ENCODE results near the gene FKBP5. TPM values are rescaled to one million over a fixed set of nuclear protein-coding genes. Genes with fewer than 3 reads are reported as not detected.
"Not testable (repeated sequence)": the region's sequence is repeated elsewhere in the genome, so short reads cannot be mapped to it uniquely, and the experiment has no call there.

Gene FKBP5
- total and polyA plus RNA-seq, 12 donors, result 20.3 to 199 (median 48.6) TPM

GRCh38 chr6:35736253-35736894 is 47.7 kb upstream of the FKBP5 start:
- Histone ChIP-seq H3K27me3 (no peaks in the 10 kb centered on the region), H3K27ac (no peak overlapping the region), H3K4me3 (no peak overlapping the region), H3K4me1 (peaks cover 6 to 50% (median 26%) of the 10 kb centered on the region in 9 donors), H3K36me3 (no peaks in the 10 kb centered on the region), H3K9me3 (no peaks in the 10 kb centered on the region)
- intact Hi-C loops (cut with DNase I), result loop anchor here in 8 of 10 donors (1.0 to 5.0 kb wide), 6 partner anchors 134 to 214 kb away; no protein-coding TSS in a partner anchor
- DNase-seq (peak; percentile 77), ATAC-seq (peak in 7 of 8 donors; percentile 22 to 61 (median 34))
- TF ChIP-seq CTCF (IDR thresholded peaks at IDR 0.05), result peak; percentile 85 to 97 (median 91)
- 66 to 67% methylated on average over 8 of the region's 8 CpGs for WGBS, 2 donors

- Histone ChIP-seq H3K4me1 (peaks cover 6 to 57% (median 34%) of the 10 kb centered on the region in 9 donors), H3K36me3 (no peaks in the 10 kb centered on the region), H3K27ac (no peak overlapping the region), H3K27me3 (no peaks in the 10 kb centered on the region), H3K9me3 (no peaks in the 10 kb centered on the region), H3K4me3 (no peak overlapping the region)
- intact Hi-C loops (cut with DNase I), result loop anchor here in 3 of 10 donors (5.0 kb wide), 1 partner anchor 213 kb away; no protein-coding TSS in a partner anchor
- no peak for TF ChIP-seq CTCF (IDR thresholded peaks at IDR 0.05)
- WGBS, 2 donors, result 85 to 93% methylated on average over 3 of the region's 3 CpGs
- no peak for ATAC-seq
- peak in 1 of 2 donors; percentile 14 for DNase-seq
These were observed 46.7 kb upstream of the FKBP5 start for GRCh38 chr6:35735452-35735851.

- not testable (repeated sequence) for ATAC-seq
- WGBS, 2 donors, result 95 to 98% methylated on average over 12 of the region's 12 CpGs
- intact Hi-C loops (cut with DNase I), result loop anchor here in 2 of 10 donors (5.0 kb wide), 2 partner anchors 47 to 132 kb away; partner anchors contain the start of gene FKBP5 (in 1 of the 2)
These were observed 45.6 kb upstream of the FKBP5 start for GRCh38 chr6:35734319-35734718.

GRCh38 chr6:35733633-35734032 is 44.9 kb upstream of the FKBP5 start:
- intact Hi-C loops (cut with DNase I), result loop anchor here in 2 of 10 donors (5.0 kb wide), 2 partner anchors 46 to 131 kb away; partner anchors contain the start of gene FKBP5 (in 1 of the 2)
- ATAC-seq (no peak), DNase-seq (no peak)
- Histone ChIP-seq H3K4me1 (peaks cover 13 to 76% (median 47%) of the 10 kb centered on the region in 9 donors), H3K27ac (peak overlapping the region in 7 of 10 donors; percentile 98 to 100 (median 100)), H3K4me3 (no peak overlapping the region), H3K36me3 (no peaks in the 10 kb centered on the region), H3K9me3 (no peaks in the 10 kb centered on the region), H3K27me3 (no peaks in the 10 kb centered on the region)
- WGBS, 2 donors, result 93 to 97% methylated on average over 8 of the region's 8 CpGs
- no peak for TF ChIP-seq CTCF (IDR thresholded peaks at IDR 0.05)

More at GRCh38 chr6:35734319-35734718, 45.6 kb upstream of the FKBP5 start:
- not testable (repeated sequence) for H3K27ac ChIP-seq, H3K36me3 ChIP-seq, H3K4me3 ChIP-seq, DNase-seq, H3K9me3 ChIP-seq, H3K27me3 ChIP-seq
- H3K4me1 ChIP-seq, result peaks cover 6 to 69% (median 40%) of the 10 kb centered on the region in 9 donors

All from heart right ventricle (tissue), 16 donors.